Suprapubic skin (tissue), 4 donors: ENCODE results near the gene SRGAP2B.
"Not testable (repeated sequence)": the region's sequence is repeated elsewhere in the genome, so short reads cannot be mapped to it uniquely, and the experiment has no call there.

Experiments used
- POLR2A ChIP-seq, 2 donors: fragments of 450-650 bp; IDR thresholded peaks; one replicate each; pipeline ENCODE4 v1.6.1; 2017; ENCODE audit warnings: antibody characterized with exemption in 2 of 2, mild to moderate bottlenecking in 2 of 2, moderate library complexity in 2 of 2
- POLR2AphosphoS5 ChIP-seq, 3 donors: sonication (generic); formaldehyde crosslinking; IDR thresholded peaks; one replicate each; pipeline ENCODE4 v1.6.1; 2017; ENCODE audit warnings: antibody characterized with exemption in 3 of 3
- TF ChIP-seq, protein P1 (sequence below), 2 donors: fragments of 200-600 bp in 1 of 2; fragments of 450-650 bp in 1 of 2; sonication (generic) in 1 of 2; IDR thresholded peaks; one replicate each; pipeline ENCODE4 v1.5.1; 2016 to 2019; ENCODE audit warnings: antibody characterized with exemption in 2 of 2, mild to moderate bottlenecking in 1 of 2, moderate library complexity in 1 of 2

DNA sequence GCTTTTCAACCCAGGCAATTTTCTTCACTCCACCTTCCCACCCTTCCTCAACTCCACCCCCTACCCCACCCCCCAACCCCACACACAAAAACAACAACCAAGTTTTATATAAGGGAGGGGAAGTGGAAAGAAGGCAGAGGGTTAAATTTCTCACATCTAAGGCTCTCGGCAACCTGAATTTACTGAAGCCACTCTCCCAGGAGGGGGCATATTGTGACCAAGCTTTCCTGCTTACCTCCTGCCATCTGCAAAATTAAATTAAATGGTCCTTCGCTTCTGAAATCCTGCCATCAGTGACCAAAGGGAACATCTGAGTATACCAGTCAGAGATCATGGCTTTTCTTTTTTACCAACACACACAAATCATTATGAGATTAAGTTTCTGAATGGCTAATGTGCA lies 72.9 kb downstream of the SRGAP2B start:
- TF ChIP-seq, protein P1, sequence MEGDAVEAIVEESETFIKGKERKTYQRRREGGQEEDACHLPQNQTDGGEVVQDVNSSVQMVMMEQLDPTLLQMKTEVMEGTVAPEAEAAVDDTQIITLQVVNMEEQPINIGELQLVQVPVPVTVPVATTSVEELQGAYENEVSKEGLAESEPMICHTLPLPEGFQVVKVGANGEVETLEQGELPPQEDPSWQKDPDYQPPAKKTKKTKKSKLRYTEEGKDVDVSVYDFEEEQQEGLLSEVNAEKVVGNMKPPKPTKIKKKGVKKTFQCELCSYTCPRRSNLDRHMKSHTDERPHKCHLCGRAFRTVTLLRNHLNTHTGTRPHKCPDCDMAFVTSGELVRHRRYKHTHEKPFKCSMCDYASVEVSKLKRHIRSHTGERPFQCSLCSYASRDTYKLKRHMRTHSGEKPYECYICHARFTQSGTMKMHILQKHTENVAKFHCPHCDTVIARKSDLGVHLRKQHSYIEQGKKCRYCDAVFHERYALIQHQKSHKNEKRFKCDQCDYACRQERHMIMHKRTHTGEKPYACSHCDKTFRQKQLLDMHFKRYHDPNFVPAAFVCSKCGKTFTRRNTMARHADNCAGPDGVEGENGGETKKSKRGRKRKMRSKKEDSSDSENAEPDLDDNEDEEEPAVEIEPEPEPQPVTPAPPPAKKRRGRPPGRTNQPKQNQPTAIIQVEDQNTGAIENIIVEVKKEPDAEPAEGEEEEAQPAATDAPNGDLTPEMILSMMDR (IDR thresholded peaks at IDR 0.05): not testable (repeated sequence)
- not testable (repeated sequence) for TF ChIP-seq POLR2AphosphoS5, POLR2A (IDR thresholded peaks at IDR 0.05)
